Mesendoderm (in vitro differentiated cells): Measurements from ENCODE around the gene DYRK1A.
A peak's percentile ranks its signal among the peaks of the same experiment; 100 is the strongest.

Experiments
- DNase-seq: peaks from one replicate; pipeline ENCODE4 v3.0.0; 2013
- H2AK5ac ChIP-seq: 2 replicates; pipeline ENCODE4 v1.6.1; 2013; ENCODE audit warnings: low read length, inconsistent platforms
- H2BK120ac ChIP-seq: 2 replicates; pipeline ENCODE4 v1.6.1; 2013; ENCODE audit warnings: low read depth, mild to moderate bottlenecking, low read length, moderate library complexity, mixed read lengths
- H2BK15ac ChIP-seq: replicated peaks from 2 replicates; pipeline ENCODE4 v1.6.1; 2013; ENCODE audit warnings: low read depth, mild to moderate bottlenecking, moderate library complexity
- H2BK5ac ChIP-seq: 2 replicates; pipeline ENCODE4 v1.6.1; 2013; ENCODE audit warnings: low read length, inconsistent platforms
- H3K18ac ChIP-seq: 2 replicates; pipeline ENCODE4 v1.6.1; 2013; ENCODE audit warnings: mild to moderate bottlenecking, low read length, mixed read lengths
- H3K23ac ChIP-seq: one replicate; pipeline ENCODE4 v1.6.1; 2013; ENCODE audit warnings: low read length
- H3K27ac ChIP-seq: 2 replicates; pipeline ENCODE4 v1.5.1; 2013; ENCODE audit warnings: low read depth, mild to moderate bottlenecking, inconsistent platforms, low read length, moderate library complexity
- H3K27me3 ChIP-seq: 2 replicates; pipeline ENCODE4 v1.6.1; 2013; ENCODE audit warnings: low read length, control low read depth, mild to moderate bottlenecking, inconsistent platforms; ENCODE audit not compliant: insufficient read depth, poor library complexity
- H3K36me3 ChIP-seq: 2 replicates; pipeline ENCODE4 v1.6.1; 2013; ENCODE audit warnings: low read length, inconsistent platforms; ENCODE audit not compliant: control insufficient read depth, insufficient read depth
- H3K4ac ChIP-seq: one replicate; pipeline ENCODE4 v1.6.1; 2013; ENCODE audit warnings: low read depth, mild to moderate bottlenecking, low read length, moderate library complexity
- H3K4me1 ChIP-seq: 2 replicates; pipeline ENCODE4 v1.6.1; 2013; ENCODE audit warnings: low read depth, low read length, inconsistent platforms; ENCODE audit not compliant: control insufficient read depth
- H3K4me2 ChIP-seq: 2 replicates; pipeline ENCODE4 v1.6.1; 2013; ENCODE audit warnings: low read length
- H3K4me3 ChIP-seq: 2 replicates; pipeline ENCODE4 v1.5.1; 2013; ENCODE audit warnings: mild to moderate bottlenecking, low read length
- H3K56ac ChIP-seq: one replicate; pipeline ENCODE4 v1.6.1; 2013; ENCODE audit warnings: low read length
- H3K79me1 ChIP-seq: 2 replicates; pipeline ENCODE4 v1.6.1; 2013; ENCODE audit warnings: low read length, inconsistent platforms
- H3K79me2 ChIP-seq: 2 replicates; pipeline ENCODE4 v1.6.1; 2013; ENCODE audit warnings: mild to moderate bottlenecking, low read length; ENCODE audit not compliant: control insufficient read depth, insufficient read depth
- H3K9ac ChIP-seq: 2 replicates; pipeline ENCODE4 v1.6.1; 2013; ENCODE audit warnings: low read length, inconsistent platforms
- H4K5ac ChIP-seq: one replicate; pipeline ENCODE4 v1.6.1; 2013; ENCODE audit warnings: low read length
- H4K8ac ChIP-seq: one replicate; pipeline ENCODE4 v1.6.1; 2013; ENCODE audit warnings: low read depth, mild to moderate bottlenecking, control low read depth, low read length, moderate library complexity
- WGBS: extraction: QIAGEN DNeasy Blood & Tissue Kit; methylation state at CpG from one replicate; pipeline ENCODE4 v1.1.7; 2013; ENCODE audit warnings: low lambda C conversion rate, missing lambda C conversion rate; ENCODE audit not compliant: insufficient coverage; ENCODE audit errors: extremely low coverage; 5-methylcytosine and 5-hydroxymethylcytosine counted together

DYRK1A gene

GRCh38 chr21:37416914-37417313 lies 50.3 kb downstream of the DYRK1A start:
- no CpG with 5 or more reads among the region's 2 CpGs for WGBS
- peaks cover 1% of the 10 kb centered on the region for H3K4me1 ChIP-seq
- DNase-seq, result no peak
- peaks cover 15% of the 10 kb centered on the region for H3K79me1 ChIP-seq
- no peak overlapping the region for H4K5ac ChIP-seq
- H4K8ac ChIP-seq, result no peak overlapping the region
- H3K23ac ChIP-seq, result no peak overlapping the region
- no peak overlapping the region for H2AK5ac ChIP-seq
- peaks cover 67% of the 10 kb centered on the region for H3K79me2 ChIP-seq
- no peak overlapping the region for H3K27ac ChIP-seq
- no peaks in the 10 kb centered on the region for H3K36me3 ChIP-seq
- H2BK5ac ChIP-seq, result no peak overlapping the region
- H3K9ac ChIP-seq, result no peak overlapping the region
- H2BK15ac ChIP-seq, result no peak overlapping the region
- H3K56ac ChIP-seq, result no peak overlapping the region
- H3K18ac ChIP-seq, result no peak overlapping the region
- H3K4me3 ChIP-seq, result no peak overlapping the region
- H3K4me2 ChIP-seq, result no peak overlapping the region
- H3K4ac ChIP-seq, result no peak overlapping the region
- no peak overlapping the region for H2BK120ac ChIP-seq
- H3K27me3 ChIP-seq, result no peaks in the 10 kb centered on the region

- H4K8ac ChIP-seq, result no peak overlapping the region
- no peak overlapping the region for H3K9ac ChIP-seq
- H2BK15ac ChIP-seq, result no peak overlapping the region
- H3K4me2 ChIP-seq, result no peak overlapping the region
- no peak overlapping the region for H2AK5ac ChIP-seq
- no peak overlapping the region for H3K23ac ChIP-seq
- H2BK5ac ChIP-seq, result no peak overlapping the region
- H3K79me1 ChIP-seq, result peaks cover 10% of the 10 kb centered on the region
- H3K4ac ChIP-seq, result no peak overlapping the region
- peaks cover 53% of the 10 kb centered on the region for H3K79me2 ChIP-seq
- H3K56ac ChIP-seq, result no peak overlapping the region
- DNase-seq, result no peak
- no peak overlapping the region for H3K4me3 ChIP-seq
- H3K36me3 ChIP-seq, result no peaks in the 10 kb centered on the region
- H3K27ac ChIP-seq, result no peak overlapping the region
- H3K4me1 ChIP-seq, result no peaks in the 10 kb centered on the region
- WGBS, result no CpG with 5 or more reads among the region's 3 CpGs
- H4K5ac ChIP-seq, result no peak overlapping the region
- H3K27me3 ChIP-seq, result no peaks in the 10 kb centered on the region
- no peak overlapping the region for H2BK120ac ChIP-seq
- H3K18ac ChIP-seq, result no peak overlapping the region
Measured at GRCh38 chr21:37419228-37419906, 52.8 kb downstream of the DYRK1A start.

GRCh38 chr21:37421306-37421705 lies 54.7 kb downstream of the DYRK1A start:
- Histone ChIP-seq H3K4me3 (no peak overlapping the region), H3K79me2 (peaks cover 40% of the 10 kb centered on the region), H3K56ac (no peak overlapping the region), H3K4me1 (no peaks in the 10 kb centered on the region), H3K27ac (no peak overlapping the region), H2BK5ac (no peak overlapping the region), H3K23ac (no peak overlapping the region), H2BK15ac (no peak overlapping the region), H3K27me3 (no peaks in the 10 kb centered on the region), H3K79me1 (peaks cover 11% of the 10 kb centered on the region), H3K18ac (no peak overlapping the region), H3K4me2 (no peak overlapping the region), H2BK120ac (no peak overlapping the region), H3K9ac (no peak overlapping the region), H4K8ac (no peak overlapping the region), H4K5ac (no peak overlapping the region), H2AK5ac (no peak overlapping the region), H3K4ac (no peak overlapping the region), H3K36me3 (peaks cover 2% of the 10 kb centered on the region)
- no peak for DNase-seq
- WGBS, result 100% methylated on average over 3 of the region's 8 CpGs

- no peak for DNase-seq
- Histone ChIP-seq H3K27me3 (no peaks in the 10 kb centered on the region), H3K36me3 (peaks cover 2% of the 10 kb centered on the region), H3K4me1 (no peaks in the 10 kb centered on the region), H3K4ac (no peak overlapping the region), H3K23ac (no peak overlapping the region), H2BK15ac (no peak overlapping the region), H3K56ac (no peak overlapping the region), H3K4me3 (no peak overlapping the region), H4K5ac (no peak overlapping the region), H3K27ac (no peak overlapping the region), H3K9ac (no peak overlapping the region), H4K8ac (no peak overlapping the region), H3K4me2 (no peak overlapping the region), H2AK5ac (no peak overlapping the region), H2BK120ac (no peak overlapping the region), H2BK5ac (no peak overlapping the region), H3K79me2 (peaks cover 37% of the 10 kb centered on the region), H3K18ac (no peak overlapping the region), H3K79me1 (peaks cover 11% of the 10 kb centered on the region)
- WGBS, result no CpG with 5 or more reads among the region's 1 CpG
Measured at GRCh38 chr21:37422382-37422781, 55.8 kb downstream of the DYRK1A start.

- Histone ChIP-seq H2AK5ac (no peak overlapping the region), H3K23ac (no peak overlapping the region), H3K27me3 (no peaks in the 10 kb centered on the region), H3K4me3 (no peak overlapping the region), H3K27ac (no peak overlapping the region), H3K18ac (no peak overlapping the region), H3K9ac (no peak overlapping the region), H4K8ac (no peak overlapping the region), H3K4ac (no peak overlapping the region), H2BK120ac (no peak overlapping the region), H3K56ac (no peak overlapping the region), H2BK5ac (no peak overlapping the region), H4K5ac (no peak overlapping the region), H3K4me1 (no peaks in the 10 kb centered on the region), H3K36me3 (peaks cover 2% of the 10 kb centered on the region), H3K4me2 (no peak overlapping the region), H3K79me1 (peaks cover 10% of the 10 kb centered on the region), H3K79me2 (peaks cover 32% of the 10 kb centered on the region), H2BK15ac (no peak overlapping the region)
- WGBS, result no CpG with 5 or more reads among the region's 2 CpGs
- peak; percentile 59 for DNase-seq
Measured at GRCh38 chr21:37423103-37423502, 56.5 kb downstream of the DYRK1A start.

- Histone ChIP-seq H3K4me2 (no peak overlapping the region), H2BK120ac (no peak overlapping the region), H3K79me2 (peaks cover 33% of the 10 kb centered on the region), H3K9ac (no peak overlapping the region), H3K4ac (no peak overlapping the region), H3K56ac (no peak overlapping the region), H3K36me3 (peaks cover 2% of the 10 kb centered on the region), H2BK15ac (no peak overlapping the region), H2AK5ac (no peak overlapping the region), H3K18ac (no peak overlapping the region), H3K27ac (no peak overlapping the region), H2BK5ac (no peak overlapping the region), H3K27me3 (no peaks in the 10 kb centered on the region), H3K4me3 (no peak overlapping the region), H4K5ac (no peak overlapping the region), H3K4me1 (no peaks in the 10 kb centered on the region), H3K23ac (no peak overlapping the region), H4K8ac (no peak overlapping the region), H3K79me1 (peaks cover 11% of the 10 kb centered on the region)
- WGBS, result no CpG with 5 or more reads among the region's 1 CpG
- no peak for DNase-seq
Measured at GRCh38 chr21:37424396-37424795, 57.8 kb downstream of the DYRK1A start.
